ENCODE measurements around the gene BEST1. TPM values are rescaled to one million over a fixed set of nuclear protein-coding genes. Genes with fewer than 3 reads are reported as not detected.

BEST1 gene
- total and polyA plus RNA-seq, 2 of the 13 experiments (the other 11 are each of a cell fraction or from before 2014, with no cell fraction given) = 0.09 to 0.65 TPM

GRCh38 chr11:61971248-61972111 lies 21.3 kb downstream of the BEST1 start (continued):
- no peak for TF ChIP-seq ZNF639 (CRISPR knock-in tag; conservative IDR thresholded peaks at IDR 0.05)
- TF ChIP-seq TMF1 (CRISPR knock-in tag; IDR thresholded peaks at IDR 0.05; ENCODE audit: low read depth) = peak; percentile 30; the same call in 1 of the 2 replicates
- peak; percentile 25; the same call in 1 of the 2 replicates for TF ChIP-seq ZNF275 (CRISPR knock-in tag; IDR thresholded peaks at IDR 0.05; ENCODE audit: borderline replicate concordance)
- TF ChIP-seq MIER2 (CRISPR knock-in tag; IDR thresholded peaks at IDR 0.05) = peak; percentile 29; the same call in 1 of the 2 replicates
- TF ChIP-seq ZNF605 (CRISPR knock-in tag; IDR thresholded peaks at IDR 0.05) = peak; percentile 69
- peak; percentile 91; the same call in 1 of the 2 replicates for TF ChIP-seq IKZF5 (CRISPR knock-in tag; IDR thresholded peaks at IDR 0.05)
- 0 out of 2 replicates have a peak, but pooled peaks have one; percentile 8 for TF ChIP-seq SIX4 (CRISPR knock-in tag; IDR thresholded peaks at IDR 0.05)
- no peak for TF ChIP-seq LBX2 (CRISPR knock-in tag; IDR thresholded peaks at IDR 0.05; ENCODE audit: borderline replicate concordance)
- TF ChIP-seq MTA1 (CRISPR knock-in tag; IDR thresholded peaks at IDR 0.05; ENCODE audit: borderline replicate concordance) = 0 out of 2 replicates have a peak, but pooled peaks have one; percentile 38
- TF ChIP-seq ZNF256 (CRISPR knock-in tag; conservative IDR thresholded peaks at IDR 0.05) = 0 out of 2 replicates have a peak, but pooled peaks have one; percentile 48
- TF ChIP-seq ZNF142 (CRISPR knock-in tag; IDR thresholded peaks at IDR 0.05) = 0 out of 2 replicates have a peak, but pooled peaks have one; percentile 55
- peak; percentile 44; the same call in 1 of the 2 replicates for TF ChIP-seq MXD1 (CRISPR knock-in tag; IDR thresholded peaks at IDR 0.05)
- peak; percentile 47; the same call in 1 of the 2 replicates for TF ChIP-seq RXRA (CRISPR knock-in tag; IDR thresholded peaks at IDR 0.05)
- 0 out of 2 replicates have a peak, but pooled peaks have one; percentile 68 for TF ChIP-seq HDAC1 (CRISPR knock-in tag; IDR thresholded peaks at IDR 0.05)
- TF ChIP-seq GABPB1 (CRISPR knock-in tag; IDR thresholded peaks at IDR 0.05) = peak; percentile 60
- TF ChIP-seq SRSF1 (optimal IDR thresholded peaks at IDR 0.05; ENCODE audit: low read depth, low read length) = peak; percentile 100
- peak; percentile 87 for TF ChIP-seq SAP130 (CRISPR knock-in tag; IDR thresholded peaks at IDR 0.05; ENCODE audit: low read depth)
